Left renal pelvis (tissue), 4 donors: Measurements from ENCODE around the gene HS6ST3. TPM values are rescaled to one million over a fixed set of nuclear protein-coding genes. Genes with fewer than 3 reads are reported as not detected.
"Not testable (repeated sequence)": the region's sequence is repeated elsewhere in the genome, so short reads cannot be mapped to it uniquely, and the experiment has no call there.

Experiments
- DNase-seq, 4 donors: peaks; one replicate each; pipeline ENCODE4 v3.0.0-alpha.2; 2013; ENCODE audit warnings: low read depth in 4 of 4, low spot score in 3 of 4
- polyA plus RNA-seq, 4 donors: library from polyadenylated mRNA; unstranded; fragments of 120-200 nt; gene quantifications; one replicate each; pipeline ENCODE4 v1.2.1, GENCODE V29; 2013; ENCODE audit not compliant: insufficient read length in 4 of 4

Gene HS6ST3
- polyA plus RNA-seq, 4 donors, result 2.6 to 5.4 (median 4.3) TPM

- not testable (repeated sequence) for DNase-seq
Measured at GRCh38 chr13:96524398-96525020, 434.6 kb downstream of the HS6ST3 start.

- no peak for DNase-seq
Measured at GRCh38 chr13:96525715-96526114, 435.8 kb downstream of the HS6ST3 start.

- no peak for DNase-seq
Measured at GRCh38 chr13:96527497-96527896, 437.6 kb downstream of the HS6ST3 start.

GRCh38 chr13:96532804-96533203 is 442.9 kb downstream of the HS6ST3 start:
- no peak for DNase-seq

- no peak for DNase-seq
Measured at GRCh38 chr13:96533408-96533807, 443.5 kb downstream of the HS6ST3 start.

- no peak for DNase-seq
Measured at GRCh38 chr13:96539791-96540190, 449.9 kb downstream of the HS6ST3 start.

GRCh38 chr13:96540670-96541069 is 450.8 kb downstream of the HS6ST3 start:
- no peak for DNase-seq

GRCh38 chr13:96542986-96543385 is 453.1 kb downstream of the HS6ST3 start:
- no peak for DNase-seq

- no peak for DNase-seq
Measured at GRCh38 chr13:96544957-96545356, 455.1 kb downstream of the HS6ST3 start.

GRCh38 chr13:96546463-96546862 is 456.6 kb downstream of the HS6ST3 start:
- DNase-seq, result no peak

GRCh38 chr13:96551546-96551945 is 461.6 kb downstream of the HS6ST3 start:
- DNase-seq, result peak in 3 of 4 donors; percentile 28 to 43 (median 33)

GRCh38 chr13:96552559-96552958 is 462.7 kb downstream of the HS6ST3 start:
- no peak for DNase-seq

- no peak for DNase-seq
Measured at GRCh38 chr13:96553796-96554195, 463.9 kb downstream of the HS6ST3 start.

GRCh38 chr13:96573563-96573962 is 483.7 kb downstream of the HS6ST3 start:
- no peak for DNase-seq

- DNase-seq, result no peak
Measured at GRCh38 chr13:96575423-96576320, 485.8 kb downstream of the HS6ST3 start.

- no peak for DNase-seq
Measured at GRCh38 chr13:96581741-96582140, 491.8 kb downstream of the HS6ST3 start.

- DNase-seq, result no peak
Measured at GRCh38 chr13:96615252-96615651, 525.3 kb downstream of the HS6ST3 start.

- DNase-seq, result no peak
Measured at GRCh38 chr13:96617528-96617927, 527.6 kb downstream of the HS6ST3 start.

- DNase-seq, result no peak
Measured at GRCh38 chr13:96621634-96622183, 531.8 kb downstream of the HS6ST3 start.

GRCh38 chr13:96629331-96629730 is 539.4 kb downstream of the HS6ST3 start:
- DNase-seq, result no peak

GRCh38 chr13:96632536-96633320 is 542.8 kb downstream of the HS6ST3 start:
- no peak for DNase-seq
